H1 (cell line): ENCODE data around the gene TTC23. TPM values are rescaled to one million over a fixed set of nuclear protein-coding genes. Genes with fewer than 3 reads are reported as not detected.

Experiments
- CTCF ChIA-PET: fragments of 300-600 bp; sonication (Branson Sonifier 250); formaldehyde crosslinking; loops from one replicate; lab custom pipeline; 2021; ENCODE audit not compliant: partially characterized antibody; lab: Charles Lee
- POLR2A ChIA-PET: fragments of 300-600 bp; sonication (Branson Sonifier 250); formaldehyde crosslinking; loops from one replicate; lab custom pipeline; 2021; ENCODE audit warnings: inconsistent platforms; ENCODE audit not compliant: partially characterized antibody; lab: Charles Lee
- DNase-seq, 2 experiments: peaks; one replicate each; pipeline versions ENCODE4 v3.0.0 to v3.0.0-alpha.2; 2010 to 2022; ENCODE audit warnings: low spot score in 2 of 2, low read depth in 1 of 2, mixed read lengths in 1 of 2
- FAIRE-seq: peaks from 2 replicates; lab custom pipeline; 2011; peaks lifted over from hg19 to GRCh38; lab: Jason Lieb, UNC
- H2AFZ ChIP-seq: 2 replicates; pipeline ENCODE4 v1.8.1; 2012; ENCODE audit warnings: low read length, inconsistent platforms
- H2AK5ac ChIP-seq: 2 replicates; pipeline ENCODE4 v1.6.1; 2013; ENCODE audit warnings: low read depth, low read length
- H2BK120ac ChIP-seq: replicated peaks from 2 replicates; pipeline ENCODE3; 2013; ENCODE audit warnings: low read depth, low read length, inconsistent platforms
- H2BK12ac ChIP-seq: 2 replicates; pipeline ENCODE4 v1.6.1; 2013; ENCODE audit warnings: low read depth, low read length
- H2BK15ac ChIP-seq: 2 replicates; pipeline ENCODE4 v1.6.1; 2013; ENCODE audit warnings: low read length
- H2BK20ac ChIP-seq: 2 replicates; pipeline ENCODE4 v1.6.1; 2013; ENCODE audit warnings: low read length
- H2BK5ac ChIP-seq: 2 replicates; pipeline ENCODE4 v1.6.1; 2013; ENCODE audit warnings: low read depth, low read length
- H3K14ac ChIP-seq: 2 replicates; pipeline ENCODE4 v1.6.1; 2013; ENCODE audit warnings: inconsistent platforms; ENCODE audit not compliant: insufficient read length
- H3K18ac ChIP-seq: 2 replicates; pipeline ENCODE4 v1.6.1; 2013; ENCODE audit warnings: low read length; ENCODE audit errors: extremely low read depth
- H3K23ac ChIP-seq: 2 replicates; pipeline ENCODE4 v1.6.1; 2013; ENCODE audit warnings: inconsistent platforms; ENCODE audit not compliant: insufficient read length
- H3K23me2 ChIP-seq: 2 replicates; pipeline ENCODE4 v1.6.1; 2013; ENCODE audit warnings: low read depth, low read length
- H3K27ac ChIP-seq: 2 replicates; pipeline ENCODE4 v1.6.1; 2011; ENCODE audit warnings: low read depth, low read length, inconsistent platforms
- H3K27me3 ChIP-seq, 4 experiments: replicated peaks in 1 of 4; 1 replicate in 1 of 4; 2 replicates in 3 of 4; pipeline versions ENCODE4 v1.6.1 to v1.8.1; 2011 to 2013; ENCODE audit warnings: low read length in 3 of 4, mild to moderate bottlenecking in 3 of 4, inconsistent platforms in 2 of 4, mixed read lengths in 2 of 4, moderate library complexity in 1 of 4; ENCODE audit not compliant: control insufficient read depth in 3 of 4, insufficient read depth in 3 of 4; ENCODE audit errors: extremely low read depth in 1 of 4
- H3K36me3 ChIP-seq, 4 experiments: 2 replicates each; pipeline versions ENCODE4 v1.6.1 to v1.8.1; 2011 to 2013; ENCODE audit warnings: mild to moderate bottlenecking in 4 of 4, low read length in 3 of 4, moderate library complexity in 2 of 4, control low read depth in 1 of 4, inconsistent platforms in 1 of 4; ENCODE audit not compliant: insufficient read depth in 4 of 4, control insufficient read depth in 2 of 4
- H3K4ac ChIP-seq: replicated peaks from 2 replicates; pipeline ENCODE3; 2013; ENCODE audit warnings: low read length, low read depth, mixed read lengths, inconsistent platforms; ENCODE audit not compliant: insufficient read length
- H3K4me1 ChIP-seq, 4 experiments: replicated peaks in 1 of 4; 1 replicate in 1 of 4; 2 replicates in 3 of 4; pipeline versions ENCODE4 v1.6.1 to v1.8.1; 2011 to 2013; ENCODE audit warnings: low read length in 3 of 4, inconsistent platforms in 2 of 4, mixed read lengths in 1 of 4; ENCODE audit not compliant: insufficient read depth in 4 of 4, control insufficient read depth in 3 of 4
- H3K4me2 ChIP-seq, 2 experiments: 2 replicates each; pipeline versions ENCODE4 v1.6.1 to v1.8.1; 2011 to 2013; ENCODE audit warnings: low read depth in 2 of 2, low read length in 2 of 2, control low read depth in 1 of 2, inconsistent platforms in 1 of 2, mild to moderate bottlenecking in 1 of 2; ENCODE audit not compliant: insufficient read depth in 1 of 2
- H3K4me3 ChIP-seq, 4 experiments: fragments of 200-600, 300-600 bp in 1 of 4; sonication (generic), shearing (Covaris generic), sonication (Bioruptor Twin) in 1 of 4; 2 replicates each; pipeline versions ENCODE4 v1.5.1 to v1.8.1; 2011 to 2016; ENCODE audit warnings: low read length in 4 of 4, low read depth in 3 of 4, control low read depth in 2 of 4, inconsistent platforms in 2 of 4, mild to moderate bottlenecking in 2 of 4, mixed read lengths in 1 of 4, moderate library complexity in 1 of 4; ENCODE audit not compliant: insufficient read depth in 2 of 4; ENCODE audit errors: extremely low read depth in 1 of 4
- H3K56ac ChIP-seq: replicated peaks from 2 replicates; pipeline ENCODE3; 2013; ENCODE audit warnings: low read depth, mild to moderate bottlenecking, mixed read lengths, low read length, inconsistent platforms; ENCODE audit not compliant: insufficient read length
- H3K79me1 ChIP-seq: 2 replicates; pipeline ENCODE4 v1.6.1; 2013; ENCODE audit warnings: low read depth, low read length, control low read depth
- H3K79me2 ChIP-seq, 2 experiments: 2 replicates each; pipeline versions ENCODE4 v1.6.1 to v1.8.1; 2012 to 2013; ENCODE audit warnings: low read length in 2 of 2, mild to moderate bottlenecking in 2 of 2, inconsistent platforms in 1 of 2; ENCODE audit not compliant: insufficient read depth in 2 of 2, control insufficient read depth in 1 of 2
- H3K9ac ChIP-seq, 4 experiments: replicated peaks in 1 of 4; 1 replicate in 1 of 4; 2 replicates in 3 of 4; pipeline versions ENCODE4 v1.6.1 to v1.8.1; 2011 to 2013; ENCODE audit warnings: low read depth in 3 of 4, low read length in 3 of 4, control low read depth in 2 of 4, mild to moderate bottlenecking in 2 of 4, moderate library complexity in 2 of 4, inconsistent platforms in 1 of 4; ENCODE audit errors: extremely low read depth in 1 of 4
- H3K9me3 ChIP-seq, 2 experiments: 2 replicates each; pipeline versions ENCODE4 v1.6.1 to v1.8.1; 2012 to 2013; ENCODE audit warnings: mild to moderate bottlenecking in 2 of 2, moderate library complexity in 2 of 2, control low read depth in 1 of 2, inconsistent platforms in 1 of 2, low read depth in 1 of 2, low read length in 1 of 2, mixed read lengths in 1 of 2; ENCODE audit not compliant: insufficient read depth in 2 of 2
- H4K20me1 ChIP-seq, 2 experiments: replicated peaks in 1 of 2; 2 replicates each; pipeline versions ENCODE3 to v1.8.1; 2011 to 2013; ENCODE audit warnings: inconsistent platforms in 2 of 2, low read length in 2 of 2, mild to moderate bottlenecking in 1 of 2; ENCODE audit not compliant: insufficient read depth in 2 of 2, control insufficient read depth in 1 of 2
- H4K5ac ChIP-seq: 2 replicates; pipeline ENCODE4 v1.6.1; 2013; ENCODE audit warnings: low read length, low read depth, mixed read lengths, inconsistent platforms; ENCODE audit not compliant: insufficient read length
- H4K8ac ChIP-seq: 2 replicates; pipeline ENCODE4 v1.8.0; 2013; ENCODE audit warnings: mild to moderate bottlenecking, moderate library complexity, low read length, inconsistent platforms; ENCODE audit not compliant: insufficient read depth; ENCODE audit errors: extremely low read depth
- H4K91ac ChIP-seq: replicated peaks from 2 replicates; pipeline ENCODE3; 2013; ENCODE audit warnings: low read length, mixed read lengths, inconsistent platforms; ENCODE audit not compliant: insufficient read length
- BCL11A ChIP-seq, 2 experiments: IDR thresholded peaks; one replicate each; pipeline ENCODE4 v1.6.1; 2011; ENCODE audit warnings: low read depth in 2 of 2, low read length in 2 of 2, mild to moderate bottlenecking in 2 of 2
- FOSL1 ChIP-seq: IDR thresholded peaks from 2 replicates; pipeline ENCODE4 v1.6.1; 2011; ENCODE audit warnings: mild to moderate bottlenecking, low read depth, low read length, moderate library complexity; ENCODE audit not compliant: insufficient read depth
- HDAC2 ChIP-seq, 2 experiments: fragments of 300-600 bp in 1 of 2; sonication (generic) in 1 of 2; IDR thresholded peaks; 2 replicates each; pipeline ENCODE4 v1.6.1; 2011 to 2012; ENCODE audit warnings: low read depth in 2 of 2, low read length in 2 of 2, mild to moderate bottlenecking in 2 of 2, moderate library complexity in 2 of 2, borderline replicate concordance in 1 of 2, inconsistent platforms in 1 of 2
- HDAC6 ChIP-seq: IDR thresholded peaks from one replicate; pipeline ENCODE4 v1.7.1; 2012; ENCODE audit warnings: low read depth, mild to moderate bottlenecking, inconsistent platforms, low read length, moderate library complexity
- JUN ChIP-seq: IDR thresholded peaks from 2 replicates; pipeline ENCODE4 v1.6.1; 2011; ENCODE audit warnings: low read depth, mild to moderate bottlenecking, improper control_type of control experiment, low read length
- JUND ChIP-seq: IDR thresholded peaks from 2 replicates; pipeline ENCODE4 v1.6.1; 2011; ENCODE audit warnings: mild to moderate bottlenecking, improper control_type of control experiment, low read length
- KDM4A ChIP-seq: IDR thresholded peaks from one replicate; pipeline ENCODE4 v1.7.1; 2012; ENCODE audit warnings: low read depth, mild to moderate bottlenecking, moderate library complexity, low read length, inconsistent platforms; ENCODE audit not compliant: severe bottlenecking
- KDM5A ChIP-seq: fragments of 200-600 bp; IDR thresholded peaks from 2 replicates; pipeline ENCODE4 v1.7.1; 2012; ENCODE audit warnings: mild to moderate bottlenecking, low read length, inconsistent platforms, mixed read lengths
- MAX ChIP-seq: IDR thresholded peaks from 2 replicates; pipeline ENCODE4 v1.6.1; 2012; ENCODE audit warnings: inconsistent platforms
- POLR2A ChIP-seq, 2 experiments: IDR thresholded peaks; 1 replicate in 1 of 2; 2 replicates in 1 of 2; pipeline ENCODE4 v1.6.1; 2011; ENCODE audit warnings: low read depth in 2 of 2, low read length in 2 of 2, mild to moderate bottlenecking in 2 of 2; ENCODE audit errors: control extremely low read depth in 1 of 2
- POLR2AphosphoS5 ChIP-seq: IDR thresholded peaks from 2 replicates; pipeline ENCODE4 v1.6.1; 2011; ENCODE audit warnings: low read depth, low read length
- SIN3A ChIP-seq, 2 experiments: IDR thresholded peaks in 1 of 2; conservative IDR thresholded peaks in 1 of 2; 2 replicates each; pipeline ENCODE4 v1.6.1; 2011 to 2012; ENCODE audit warnings: low read length in 2 of 2, improper control_type of control experiment in 1 of 2, low read depth in 1 of 2, mild to moderate bottlenecking in 1 of 2
- USF2 ChIP-seq: IDR thresholded peaks from 2 replicates; pipeline ENCODE4 v1.6.1; 2011; ENCODE audit warnings: low read length, improper control_type of control experiment
- WGBS, 2 experiments: shearing (Covaris generic) in 1 of 2; methylation state at CpG; one replicate each; pipeline versions ENCODE4 v1.1.6 to v1.1.7; 2013 to 2015; ENCODE audit warnings: low lambda C conversion rate in 2 of 2, mixed read lengths in 2 of 2, inconsistent platforms in 1 of 2, low coverage in 1 of 2, missing lambda C conversion rate in 1 of 2; ENCODE audit not compliant: insufficient replicate concordance in 2 of 2, insufficient coverage in 1 of 2, insufficient read length in 1 of 2; ENCODE audit errors: extremely low coverage in 1 of 2, missing lambda C conversion rate in 1 of 2; 5-methylcytosine and 5-hydroxymethylcytosine counted together
- polyA plus RNA-seq, 7 experiments: library from polyadenylated mRNA; depleted of rRNA in 3 of 7; stranded (reverse) in 5 of 7; unstranded in 2 of 7; fragments of >200 nt in 5 of 7; fragments of 200-250 nt in 2 of 7; gene quantifications; 1 replicate in 5 of 7; 2 replicates in 1 of 7; 4 replicates in 1 of 7; pipeline versions ENCODE4 v1.2.1 to v1.2.3, GENCODE V29; 2011 to 2013; ENCODE audit warnings: missing spikeins in 2 of 7, mixed read lengths in 2 of 7
- total RNA-seq: library from RNA; stranded (reverse); fragmentation: NEBNext Ultra II Directional; extraction: Animal tissue kit (Norgen Biotek cat#: 25700); gene quantifications from 2 replicates; pipeline ENCODE4 v1.2.1, GENCODE V29; 2021

The TTC23 gene
- total and polyA plus RNA-seq, 2 of the 8 experiments (the other 6 are each of a cell fraction or from before 2014, with no cell fraction given): 4.8 to 23.0 TPM

- DNase-seq (no peak), FAIRE-seq (no peak)
- Histone ChIP-seq H4K8ac (no peak overlapping the region), H3K18ac (no peak overlapping the region), H3K14ac (no peak overlapping the region), H3K4me1 (peaks cover 0 to 2% (median 1%) of the 10 kb centered on the region in 4 experiments; a peak in 1 of 7 replicates), H2AK5ac (no peak overlapping the region), H3K79me1 (no peaks in the 10 kb centered on the region), H3K56ac (no peak overlapping the region), H2AFZ (no peak overlapping the region), H2BK15ac (no peak overlapping the region), H4K20me1 (peaks cover 0 to 8% of the 10 kb centered on the region in 2 experiments), H4K5ac (no peak overlapping the region), H2BK5ac (no peak overlapping the region), H3K4me2 (no peak overlapping the region), H3K9me3 (no peaks in the 10 kb centered on the region), H3K4me3 (no peak overlapping the region), H3K27ac (no peak overlapping the region), H3K36me3 (no peaks in the 10 kb centered on the region), H3K23ac (no peak overlapping the region), H3K23me2 (peaks cover 11% of the 10 kb centered on the region; the same call in 1 of the 2 replicates), H2BK12ac (no peak overlapping the region), H3K4ac (no peak overlapping the region), H3K9ac (no peak overlapping the region), H2BK120ac (no peak overlapping the region), H3K79me2 (no peaks in the 10 kb centered on the region), H4K91ac (no peak overlapping the region), H3K27me3 (peaks cover 16 to 27% (median 26%) of the 10 kb centered on the region in 4 experiments), H2BK20ac (no peak overlapping the region)
- ChIA-PET POLR2A (no interaction called here), CTCF (interaction anchor here (0.7 to 2.9 kb wide), 10 partner anchors 7 to 104 kb away, joined by 3 to 19 read pairs (median 4); no protein-coding TSS in a partner anchor)
- 93% methylated on average over 12 of the region's 12 CpGs; no CpG with 5 or more reads in 1 of the 2 experiments for WGBS, 2 experiments
- TF ChIP-seq JUND: no peak
- no peak for TF ChIP-seq POLR2AphosphoS5
- no peak for TF ChIP-seq JUN
- TF ChIP-seq MAX: no peak
- TF ChIP-seq BCL11A (IDR thresholded peaks at IDR 0.05; ENCODE audit: low read depth in 2 of 2, low read length in 2 of 2): no peak
- TF ChIP-seq POLR2A (IDR thresholded peaks at IDR 0.05; ENCODE audit: control extremely low read depth in 1 of 2, low read depth in 2 of 2, low read length in 2 of 2): no peak
- no peak for TF ChIP-seq USF2
- TF ChIP-seq KDM5A: no peak
- no peak for TF ChIP-seq HDAC2 (IDR thresholded peaks at IDR 0.05; ENCODE audit: borderline replicate concordance in 1 of 2, low read depth in 2 of 2, low read length in 2 of 2)
- TF ChIP-seq KDM4A: no peak
- no peak for TF ChIP-seq SIN3A (conservative IDR thresholded peaks at IDR 0.05 in 1 of 2, IDR thresholded peaks at IDR 0.05 in 1 of 2; ENCODE audit: low read depth in 1 of 2, low read length in 2 of 2)
- no peak for TF ChIP-seq FOSL1
- TF ChIP-seq HDAC6: no peak
Measured at GRCh38 chr15:99110093-99110492, 139.3 kb downstream of the TTC23 start.
